ENCODE data around the gene TCF7L1. TPM values are rescaled to one million over a fixed set of nuclear protein-coding genes. Genes with fewer than 3 reads are reported as not detected.

TCF7L1 gene
- polyA plus RNA-seq, 1 of the 3 experiments (the other 2 are of a cell fraction): 3.7 TPM

DNA sequence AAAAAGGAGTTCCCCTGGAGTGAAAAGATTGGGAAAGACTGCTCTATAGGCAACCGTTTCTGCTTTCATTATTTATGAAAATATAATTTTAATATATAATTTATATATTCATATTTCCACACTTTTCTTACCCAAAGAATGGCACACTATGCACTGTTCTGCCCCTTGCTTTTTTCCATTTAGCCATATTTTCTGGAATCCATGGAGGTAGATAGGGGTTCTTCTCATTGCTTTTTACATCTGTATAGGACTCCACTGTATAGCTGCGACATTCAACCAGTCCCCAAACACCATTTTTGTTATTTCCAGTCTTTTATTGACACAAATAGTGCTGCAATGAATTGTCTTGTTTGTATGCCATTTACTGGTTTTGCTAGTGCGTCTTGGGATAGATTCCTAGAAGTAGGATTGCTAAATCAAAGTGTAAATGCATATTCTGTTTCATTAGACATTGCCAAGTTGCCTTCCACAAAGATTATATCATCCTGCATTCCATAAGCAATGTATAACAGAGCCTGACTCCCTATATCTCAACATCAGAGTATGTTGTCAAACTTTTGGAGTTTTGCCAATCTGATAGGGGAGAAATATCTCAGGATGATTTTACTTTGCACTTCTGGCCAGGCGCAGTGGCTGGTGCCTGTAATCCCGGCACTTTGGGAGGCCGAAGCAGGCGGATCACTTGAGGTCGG, 26.6 kb upstream of the TCF7L1 start:
- Histone ChIP-seq H2AFZ (ENCODE audit: low read depth) (no peak overlapping the region), H3K9me3 (no peaks in the 10 kb centered on the region), H3K9me2 (no peaks in the 10 kb centered on the region), H3K79me2 (ENCODE audit: insufficient read depth) (no peaks in the 10 kb centered on the region), H3K9ac (no peak overlapping the region), H3K27me3 (ENCODE audit: insufficient read depth) (no peaks in the 10 kb centered on the region; the same call in 1 of the 2 replicates), H4K20me1 (ENCODE audit: insufficient read depth) (no peaks in the 10 kb centered on the region), H3K4me3 (ENCODE audit: low read depth in 2 of 2, low read length in 1 of 2) (no peak overlapping the region), H3K4me2 (no peak overlapping the region), H3K27ac (ENCODE audit: low read depth in 2 of 2, low read length in 1 of 2) (no peak overlapping the region), H3F3A (replicated peaks; ENCODE audit: insufficient read depth) (peaks cover 3% of the 10 kb centered on the region), H3K36me3 (replicated peaks in 1 of 2; ENCODE audit: control insufficient read depth in 1 of 2, insufficient read depth in 2 of 2, low read length in 1 of 2) (no peaks in the 10 kb centered on the region), H3K4me1 (ENCODE audit: control insufficient read depth in 1 of 2, insufficient read depth in 2 of 2, low read depth in 1 of 2, low read length in 1 of 2) (no peaks in the 10 kb centered on the region)
- CTCF ChIA-PET: interaction anchor here (1.3 to 1.8 kb wide), 3 partner anchors 26 to 40 kb away, joined by 3 to 9 read pairs (median 4); no protein-coding TSS in a partner anchor
- POLR2A ChIA-PET: no interaction called here
- DNase-seq: peak; percentile 23
- WGBS (ENCODE audit: low lambda C conversion rate): 6% methylated on average over 8 of the region's 8 CpGs
- TF ChIP-seq, protein P1, sequence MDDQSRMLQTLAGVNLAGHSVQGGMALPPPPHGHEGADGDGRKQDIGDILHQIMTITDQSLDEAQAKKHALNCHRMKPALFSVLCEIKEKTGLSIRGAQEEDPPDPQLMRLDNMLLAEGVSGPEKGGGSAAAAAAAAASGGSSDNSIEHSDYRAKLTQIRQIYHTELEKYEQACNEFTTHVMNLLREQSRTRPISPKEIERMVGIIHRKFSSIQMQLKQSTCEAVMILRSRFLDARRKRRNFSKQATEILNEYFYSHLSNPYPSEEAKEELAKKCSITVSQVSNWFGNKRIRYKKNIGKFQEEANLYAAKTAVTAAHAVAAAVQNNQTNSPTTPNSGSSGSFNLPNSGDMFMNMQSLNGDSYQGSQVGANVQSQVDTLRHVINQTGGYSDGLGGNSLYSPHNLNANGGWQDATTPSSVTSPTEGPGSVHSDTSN (IDR thresholded peaks at IDR 0.05): peak; percentile 93
- TF ChIP-seq JUND (IDR thresholded peaks at IDR 0.05): peak; percentile 93
- peak; percentile 90 for TF ChIP-seq TCF12 (IDR thresholded peaks at IDR 0.05)
- TF ChIP-seq NRF1 (IDR thresholded peaks at IDR 0.05; ENCODE audit: low read depth, low read length): no peak
- TF ChIP-seq RAD21 (IDR thresholded peaks at IDR 0.05; ENCODE audit: low read length): no peak
- TF ChIP-seq EZH2phosphoT487 (IDR thresholded peaks at IDR 0.05; ENCODE audit: borderline replicate concordance, low read depth): no peak
- TF ChIP-seq RXRA (IDR thresholded peaks at IDR 0.05; ENCODE audit: borderline replicate concordance, low read depth): peak; percentile 72; the same call in 1 of the 2 replicates
- TF ChIP-seq MEF2A (IDR thresholded peaks at IDR 0.05; ENCODE audit: borderline replicate concordance, low read depth): no peak
- no peak for TF ChIP-seq GABPA (IDR thresholded peaks at IDR 0.05; ENCODE audit: low read depth)
- TF ChIP-seq, protein P2, sequence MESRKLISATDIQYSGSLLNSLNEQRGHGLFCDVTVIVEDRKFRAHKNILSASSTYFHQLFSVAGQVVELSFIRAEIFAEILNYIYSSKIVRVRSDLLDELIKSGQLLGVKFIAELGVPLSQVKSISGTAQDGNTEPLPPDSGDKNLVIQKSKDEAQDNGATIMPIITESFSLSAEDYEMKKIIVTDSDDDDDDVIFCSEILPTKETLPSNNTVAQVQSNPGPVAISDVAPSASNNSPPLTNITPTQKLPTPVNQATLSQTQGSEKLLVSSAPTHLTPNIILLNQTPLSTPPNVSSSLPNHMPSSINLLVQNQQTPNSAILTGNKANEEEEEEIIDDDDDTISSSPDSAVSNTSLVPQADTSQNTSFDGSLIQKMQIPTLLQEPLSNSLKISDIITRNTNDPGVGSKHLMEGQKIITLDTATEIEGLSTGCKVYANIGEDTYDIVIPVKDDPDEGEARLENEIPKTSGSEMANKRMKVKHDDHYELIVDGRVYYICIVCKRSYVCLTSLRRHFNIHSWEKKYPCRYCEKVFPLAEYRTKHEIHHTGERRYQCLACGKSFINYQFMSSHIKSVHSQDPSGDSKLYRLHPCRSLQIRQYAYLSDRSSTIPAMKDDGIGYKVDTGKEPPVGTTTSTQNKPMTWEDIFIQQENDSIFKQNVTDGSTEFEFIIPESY (IDR thresholded peaks at IDR 0.05; ENCODE audit: borderline replicate concordance, low read depth): 0 out of 2 replicates have a peak, but pooled peaks have one; percentile 31
- no peak for TF ChIP-seq YY1 (IDR thresholded peaks at IDR 0.05; ENCODE audit: low read depth)
- TF ChIP-seq, protein P3, sequence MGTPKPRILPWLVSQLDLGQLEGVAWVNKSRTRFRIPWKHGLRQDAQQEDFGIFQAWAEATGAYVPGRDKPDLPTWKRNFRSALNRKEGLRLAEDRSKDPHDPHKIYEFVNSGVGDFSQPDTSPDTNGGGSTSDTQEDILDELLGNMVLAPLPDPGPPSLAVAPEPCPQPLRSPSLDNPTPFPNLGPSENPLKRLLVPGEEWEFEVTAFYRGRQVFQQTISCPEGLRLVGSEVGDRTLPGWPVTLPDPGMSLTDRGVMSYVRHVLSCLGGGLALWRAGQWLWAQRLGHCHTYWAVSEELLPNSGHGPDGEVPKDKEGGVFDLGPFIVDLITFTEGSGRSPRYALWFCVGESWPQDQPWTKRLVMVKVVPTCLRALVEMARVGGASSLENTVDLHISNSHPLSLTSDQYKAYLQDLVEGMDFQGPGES (IDR thresholded peaks at IDR 0.05; ENCODE audit: low read depth, low read length): no peak
- TF ChIP-seq, protein P4, sequence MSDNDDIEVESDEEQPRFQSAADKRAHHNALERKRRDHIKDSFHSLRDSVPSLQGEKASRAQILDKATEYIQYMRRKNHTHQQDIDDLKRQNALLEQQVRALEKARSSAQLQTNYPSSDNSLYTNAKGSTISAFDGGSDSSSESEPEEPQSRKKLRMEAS (IDR thresholded peaks at IDR 0.05; ENCODE audit: low read depth): no peak; the same call in 1 of the 2 replicates
- TF ChIP-seq CHD2 (IDR thresholded peaks at IDR 0.05; ENCODE audit: low read length, partially characterized antibody): no peak
- no peak for TF ChIP-seq RFX5 (IDR thresholded peaks at IDR 0.05; ENCODE audit: low read length)
- TF ChIP-seq, protein P5, sequence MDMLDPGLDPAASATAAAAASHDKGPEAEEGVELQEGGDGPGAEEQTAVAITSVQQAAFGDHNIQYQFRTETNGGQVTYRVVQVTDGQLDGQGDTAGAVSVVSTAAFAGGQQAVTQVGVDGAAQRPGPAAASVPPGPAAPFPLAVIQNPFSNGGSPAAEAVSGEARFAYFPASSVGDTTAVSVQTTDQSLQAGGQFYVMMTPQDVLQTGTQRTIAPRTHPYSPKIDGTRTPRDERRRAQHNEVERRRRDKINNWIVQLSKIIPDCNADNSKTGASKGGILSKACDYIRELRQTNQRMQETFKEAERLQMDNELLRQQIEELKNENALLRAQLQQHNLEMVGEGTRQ (IDR thresholded peaks at IDR 0.05; ENCODE audit: borderline replicate concordance, low read depth, low read length): no peak
- peak; percentile 73; the same call in 1 of the 2 replicates for TF ChIP-seq POLR2AphosphoS5 (IDR thresholded peaks at IDR 0.05; ENCODE audit: low read depth, low read length)
- no peak for TF ChIP-seq FOXJ3 (CRISPR knock-in tag; IDR thresholded peaks at IDR 0.05)
- TF ChIP-seq MXI1 (IDR thresholded peaks at IDR 0.05; ENCODE audit: low read depth, low read length): no peak
- TF ChIP-seq, protein P6, sequence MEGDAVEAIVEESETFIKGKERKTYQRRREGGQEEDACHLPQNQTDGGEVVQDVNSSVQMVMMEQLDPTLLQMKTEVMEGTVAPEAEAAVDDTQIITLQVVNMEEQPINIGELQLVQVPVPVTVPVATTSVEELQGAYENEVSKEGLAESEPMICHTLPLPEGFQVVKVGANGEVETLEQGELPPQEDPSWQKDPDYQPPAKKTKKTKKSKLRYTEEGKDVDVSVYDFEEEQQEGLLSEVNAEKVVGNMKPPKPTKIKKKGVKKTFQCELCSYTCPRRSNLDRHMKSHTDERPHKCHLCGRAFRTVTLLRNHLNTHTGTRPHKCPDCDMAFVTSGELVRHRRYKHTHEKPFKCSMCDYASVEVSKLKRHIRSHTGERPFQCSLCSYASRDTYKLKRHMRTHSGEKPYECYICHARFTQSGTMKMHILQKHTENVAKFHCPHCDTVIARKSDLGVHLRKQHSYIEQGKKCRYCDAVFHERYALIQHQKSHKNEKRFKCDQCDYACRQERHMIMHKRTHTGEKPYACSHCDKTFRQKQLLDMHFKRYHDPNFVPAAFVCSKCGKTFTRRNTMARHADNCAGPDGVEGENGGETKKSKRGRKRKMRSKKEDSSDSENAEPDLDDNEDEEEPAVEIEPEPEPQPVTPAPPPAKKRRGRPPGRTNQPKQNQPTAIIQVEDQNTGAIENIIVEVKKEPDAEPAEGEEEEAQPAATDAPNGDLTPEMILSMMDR (IDR thresholded peaks at IDR 0.05): no peak
- TF ChIP-seq RCOR1 (IDR thresholded peaks at IDR 0.05; ENCODE audit: low read length): peak; percentile 65; the same call in 1 of the 2 replicates
- TF ChIP-seq EP300 (IDR thresholded peaks at IDR 0.05; ENCODE audit: borderline replicate concordance in 1 of 2, low read depth in 1 of 2, low read length in 1 of 2): peak; percentile 61 to 85; a peak in 3 of 4 replicates
- no peak for TF ChIP-seq FOXM1 (IDR thresholded peaks at IDR 0.05; ENCODE audit: low read depth)
- TF ChIP-seq TAF1 (IDR thresholded peaks at IDR 0.05; ENCODE audit: borderline replicate concordance, low read depth, low read length): no peak
- TF ChIP-seq GATA2 (CRISPR knock-in tag; IDR thresholded peaks at IDR 0.05): peak; percentile 70
- TF ChIP-seq TEAD4 (IDR thresholded peaks at IDR 0.05; ENCODE audit: borderline replicate concordance, insufficient read depth): peak; percentile 86
- TF ChIP-seq FOSL2 (IDR thresholded peaks at IDR 0.05; ENCODE audit: borderline replicate concordance, low read depth): peak; percentile 69
- peak; percentile 99 for TF ChIP-seq NFIC (IDR thresholded peaks at IDR 0.05; ENCODE audit: borderline replicate concordance)

Data from SK-N-SH (cell line).